Endodermal cell (in vitro differentiated cells): Measurements from ENCODE around the gene HID1. TPM values are rescaled to one million over a fixed set of nuclear protein-coding genes. Genes with fewer than 3 reads are reported as not detected.
A peak's percentile ranks its signal among the peaks of the same experiment; 100 is the strongest.

Source experiments
- DNase-seq: peaks from one replicate; pipeline ENCODE4 v3.0.0-alpha.2; 2017
- H3K27ac ChIP-seq: 2 replicates; pipeline ENCODE4 v1.5.1; 2013; ENCODE audit warnings: mild to moderate bottlenecking, low read depth, low read length, moderate library complexity
- H3K27me3 ChIP-seq: 2 replicates; pipeline ENCODE4 v1.6.1; 2013; ENCODE audit warnings: mild to moderate bottlenecking, low read length, moderate library complexity; ENCODE audit not compliant: insufficient read depth, control insufficient read depth, poor library complexity, severe bottlenecking
- H3K36me3 ChIP-seq: 2 replicates; pipeline ENCODE4 v1.7.0; 2013; ENCODE audit warnings: mild to moderate bottlenecking, low read length, moderate library complexity; ENCODE audit not compliant: control insufficient read depth, insufficient read depth
- H3K4me1 ChIP-seq: one replicate; pipeline ENCODE4 v1.7.0; 2013; ENCODE audit warnings: low read length; ENCODE audit not compliant: control insufficient read depth, insufficient read depth
- H3K4me3 ChIP-seq: 2 replicates; pipeline ENCODE4 v1.5.1; 2013; ENCODE audit warnings: mild to moderate bottlenecking, low read length, moderate library complexity
- H3K9ac ChIP-seq: 2 replicates; pipeline ENCODE4 v1.6.1; 2013; ENCODE audit warnings: mild to moderate bottlenecking, low read length, moderate library complexity; ENCODE audit not compliant: poor library complexity, severe bottlenecking; ENCODE audit errors: extremely low read depth
- H3K9me3 ChIP-seq: 2 replicates; pipeline ENCODE4 v1.6.1; 2013; ENCODE audit warnings: mild to moderate bottlenecking, low read length, moderate library complexity; ENCODE audit not compliant: control insufficient read depth
- H3K27ac Mint-ChIP-seq: 2 replicates; pipeline ENCODE4 v1.8.0; 2020; ENCODE audit warnings: mixed read lengths
- H3K27me3 Mint-ChIP-seq: 2 replicates; pipeline ENCODE4 v1.8.0; 2021; ENCODE audit warnings: mild to moderate bottlenecking, mixed read lengths; ENCODE audit not compliant: insufficient read depth
- H3K36me3 Mint-ChIP-seq: 2 replicates; pipeline ENCODE4 v1.8.0; 2020; ENCODE audit warnings: low read depth, mixed read lengths
- H3K4me1 Mint-ChIP-seq: 2 replicates; pipeline ENCODE4 v1.8.0; 2020; ENCODE audit warnings: mixed read lengths
- H3K4me3 Mint-ChIP-seq: 2 replicates; pipeline ENCODE4 v1.8.0; 2020; ENCODE audit warnings: mild to moderate bottlenecking, moderate library complexity, mixed read lengths
- H3K9me3 Mint-ChIP-seq: 2 replicates; pipeline ENCODE4 v1.8.0; 2020; ENCODE audit warnings: mild to moderate bottlenecking, mixed read lengths
- CTCF ChIP-seq: fragments of 200-600 bp; sonication (generic); conservative IDR thresholded peaks from 2 replicates; pipeline ENCODE4 v1.5.0; 2021; ENCODE audit warnings: antibody characterized with exemption, mild to moderate bottlenecking
- WGBS, 2 experiments: methylation state at CpG; one replicate each; pipeline versions ENCODE4 v1.1.5 to v1.1.7; 2013; ENCODE audit warnings: missing lambda C conversion rate in 2 of 2, mixed read lengths in 1 of 2; ENCODE audit not compliant: insufficient coverage in 1 of 2, insufficient read length in 1 of 2; 5-methylcytosine and 5-hydroxymethylcytosine counted together
- total RNA-seq, 2 donors: library from RNA; stranded (reverse); fragmentation: NEBNext Ultra II Directional in 1 of 2; extraction: Animal tissue kit (Norgen Biotek cat#: 25700) in 1 of 2; gene quantifications; 2 replicates in 1 of 2; 3 replicates in 1 of 2; pipeline ENCODE4 v1.2.1, GENCODE V29; 2021

HID1 gene
- total RNA-seq, 2 donors from 2014 or later = 7.6 to 11.4 TPM

GRCh38 chr17:75010683-75011400 is 38.3 kb upstream of the HID1 start:
- Histone ChIP-seq H3K27me3 (no peaks in the 10 kb centered on the region), H3K4me3 (no peak overlapping the region), H3K27ac (no peak overlapping the region), H3K9me3 (no peaks in the 10 kb centered on the region), H3K9ac (no peak overlapping the region), H3K36me3 (no peaks in the 10 kb centered on the region), H3K4me1 (no peaks in the 10 kb centered on the region)
- Mint-ChIP-seq H3K27me3 (no peaks in the 10 kb centered on the region), H3K27ac (no peak overlapping the region), H3K9me3 (no peaks in the 10 kb centered on the region), H3K36me3 (peaks cover 2% of the 10 kb centered on the region), H3K4me3 (no peak overlapping the region), H3K4me1 (peaks cover 17% of the 10 kb centered on the region)
- 81 to 83% methylated on average over 6 to 8 of the region's 8 CpGs for WGBS, 2 experiments
- DNase-seq = peak; percentile 78
- TF ChIP-seq CTCF = no peak

- H3K27me3 Mint-ChIP-seq = no peaks in the 10 kb centered on the region
- Histone ChIP-seq H3K9ac (no peak overlapping the region), H3K36me3 (no peaks in the 10 kb centered on the region), H3K9me3 (no peaks in the 10 kb centered on the region), H3K4me3 (no peak overlapping the region), H3K27me3 (no peaks in the 10 kb centered on the region), H3K4me1 (no peaks in the 10 kb centered on the region), H3K27ac (no peak overlapping the region)
- no peak overlapping the region for H3K4me3 Mint-ChIP-seq
- no peak for DNase-seq
- peaks cover 17% of the 10 kb centered on the region for H3K4me1 Mint-ChIP-seq
- no peak for TF ChIP-seq CTCF
- no peaks in the 10 kb centered on the region for H3K9me3 Mint-ChIP-seq
- peaks cover 9% of the 10 kb centered on the region for H3K36me3 Mint-ChIP-seq
- H3K27ac Mint-ChIP-seq = no peak overlapping the region
- WGBS, 2 experiments = 82 to 88% methylated on average over 2 of the region's 2 CpGs
These were observed 36.7 kb upstream of the HID1 start for GRCh38 chr17:75009139-75009724.

DNA sequence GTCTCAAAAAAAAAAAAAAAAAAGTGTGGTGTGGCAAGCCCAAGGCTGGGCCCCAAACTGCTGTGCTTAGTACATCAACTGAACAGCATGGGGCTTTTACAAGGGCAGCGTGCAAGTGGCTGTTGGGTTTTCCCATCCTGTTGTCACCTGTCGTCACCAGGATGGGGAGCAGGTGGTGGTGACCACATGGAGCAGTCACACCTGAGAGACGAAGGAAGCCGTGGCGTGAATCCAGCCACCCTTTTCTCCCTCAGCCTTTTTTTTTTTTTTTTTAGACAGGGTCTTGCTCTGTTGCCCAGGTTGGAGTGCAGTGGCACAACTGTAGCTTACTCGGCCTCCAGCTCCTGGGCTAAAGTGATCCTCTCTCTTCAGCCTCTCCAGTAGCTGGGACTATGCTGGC is 35.8 kb upstream of the HID1 start:
- 84 to 100% methylated on average over 2 to 6 of the region's 6 CpGs for WGBS, 2 experiments
- H3K27ac ChIP-seq = no peak overlapping the region
- H3K9me3 ChIP-seq = no peaks in the 10 kb centered on the region
- H3K4me1 ChIP-seq = no peaks in the 10 kb centered on the region
- no peak overlapping the region for H3K9ac ChIP-seq
- no peaks in the 10 kb centered on the region for H3K27me3 ChIP-seq
- no peak for DNase-seq
- H3K36me3 ChIP-seq = no peaks in the 10 kb centered on the region
- H3K4me1 Mint-ChIP-seq = peaks cover 11% of the 10 kb centered on the region
- H3K4me3 ChIP-seq = no peak overlapping the region
- H3K27ac Mint-ChIP-seq = no peak overlapping the region
- H3K9me3 Mint-ChIP-seq = no peaks in the 10 kb centered on the region
- no peaks in the 10 kb centered on the region for H3K27me3 Mint-ChIP-seq
- TF ChIP-seq CTCF = no peak
- peaks cover 10% of the 10 kb centered on the region for H3K36me3 Mint-ChIP-seq
- no peak overlapping the region for H3K4me3 Mint-ChIP-seq
